GM04503 (cell line): ENCODE data around the gene TM9SF2.
"Not testable (repeated sequence)": the region's sequence is repeated elsewhere in the genome, so short reads cannot be mapped to it uniquely, and the experiment has no call there.

Source experiments
- DNase-seq: peaks from one replicate; pipeline ENCODE4 v3.0.0-alpha.2; 2012; ENCODE audit warnings: low read depth

Gene TM9SF2, protein sequence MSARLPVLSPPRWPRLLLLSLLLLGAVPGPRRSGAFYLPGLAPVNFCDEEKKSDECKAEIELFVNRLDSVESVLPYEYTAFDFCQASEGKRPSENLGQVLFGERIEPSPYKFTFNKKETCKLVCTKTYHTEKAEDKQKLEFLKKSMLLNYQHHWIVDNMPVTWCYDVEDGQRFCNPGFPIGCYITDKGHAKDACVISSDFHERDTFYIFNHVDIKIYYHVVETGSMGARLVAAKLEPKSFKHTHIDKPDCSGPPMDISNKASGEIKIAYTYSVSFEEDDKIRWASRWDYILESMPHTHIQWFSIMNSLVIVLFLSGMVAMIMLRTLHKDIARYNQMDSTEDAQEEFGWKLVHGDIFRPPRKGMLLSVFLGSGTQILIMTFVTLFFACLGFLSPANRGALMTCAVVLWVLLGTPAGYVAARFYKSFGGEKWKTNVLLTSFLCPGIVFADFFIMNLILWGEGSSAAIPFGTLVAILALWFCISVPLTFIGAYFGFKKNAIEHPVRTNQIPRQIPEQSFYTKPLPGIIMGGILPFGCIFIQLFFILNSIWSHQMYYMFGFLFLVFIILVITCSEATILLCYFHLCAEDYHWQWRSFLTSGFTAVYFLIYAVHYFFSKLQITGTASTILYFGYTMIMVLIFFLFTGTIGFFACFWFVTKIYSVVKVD

DNA sequence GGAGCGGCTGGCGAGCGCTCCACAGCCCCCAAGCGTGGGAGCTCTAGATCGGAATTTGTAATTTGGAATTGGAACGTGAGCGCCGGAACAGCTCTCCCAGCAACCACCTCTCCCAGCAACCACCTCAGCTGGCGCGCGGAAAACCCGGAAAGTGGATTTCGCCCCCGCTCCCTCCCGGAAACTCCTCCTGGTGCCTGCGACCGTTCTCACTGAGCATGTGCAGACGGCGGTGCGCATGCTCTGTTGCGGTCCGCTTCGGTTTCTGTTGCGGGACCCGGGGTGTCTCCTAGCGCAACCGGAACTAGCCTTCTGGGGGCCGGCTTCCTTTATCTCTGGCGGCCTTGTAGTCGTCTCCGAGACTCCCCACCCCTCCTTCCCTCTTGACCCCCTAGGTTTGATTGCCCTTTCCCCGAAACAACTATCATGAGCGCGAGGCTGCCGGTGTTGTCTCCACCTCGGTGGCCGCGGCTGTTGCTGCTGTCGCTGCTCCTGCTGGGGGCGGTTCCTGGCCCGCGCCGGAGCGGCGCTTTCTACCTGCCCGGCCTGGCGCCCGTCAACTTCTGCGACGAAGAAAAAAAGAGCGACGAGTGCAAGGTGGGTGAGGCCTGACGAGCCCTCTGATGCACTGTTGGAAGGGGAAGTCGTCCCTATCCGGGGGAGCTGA lies at the start of gene TM9SF2:
Gene TM9SF2 (plus strand): TSS at position 289 of the 664 bp plus-strand sequence. CDS start 135 bp downstream, at position 424.
- peak; percentile 81 for DNase-seq

DNA sequence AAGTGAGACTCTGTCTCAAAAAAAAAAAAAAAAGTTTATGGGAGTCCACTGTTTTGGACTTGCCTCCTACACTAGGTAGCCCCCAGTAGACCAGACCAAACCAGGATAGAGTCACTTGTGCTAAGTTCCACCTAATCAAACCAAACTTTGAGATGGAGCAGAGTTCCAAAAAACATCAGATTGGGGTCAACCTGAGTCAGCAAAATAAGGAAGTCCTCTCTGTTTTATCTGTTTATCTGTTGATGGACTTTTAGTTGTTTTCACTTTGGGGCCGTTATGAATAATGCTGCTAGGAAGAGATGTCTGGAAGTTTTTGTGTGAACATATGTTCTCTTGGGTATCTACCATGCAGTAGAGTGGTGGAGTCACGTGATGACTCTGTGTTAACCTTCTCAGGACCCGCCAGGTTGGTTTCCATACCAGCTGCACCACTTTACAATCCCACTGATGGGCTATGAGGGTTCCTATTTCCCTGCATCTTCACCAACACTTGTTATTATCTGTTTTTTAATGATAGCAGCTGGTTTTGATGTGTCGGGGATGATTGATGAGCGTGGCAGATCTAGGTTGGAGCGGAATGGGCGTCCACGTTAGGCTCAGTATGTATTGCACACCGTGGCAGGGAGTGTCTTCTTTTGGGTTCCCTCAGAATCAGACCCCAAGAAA lies 46.6 kb upstream of the TM9SF2 start:
- no peak for DNase-seq

DNA sequence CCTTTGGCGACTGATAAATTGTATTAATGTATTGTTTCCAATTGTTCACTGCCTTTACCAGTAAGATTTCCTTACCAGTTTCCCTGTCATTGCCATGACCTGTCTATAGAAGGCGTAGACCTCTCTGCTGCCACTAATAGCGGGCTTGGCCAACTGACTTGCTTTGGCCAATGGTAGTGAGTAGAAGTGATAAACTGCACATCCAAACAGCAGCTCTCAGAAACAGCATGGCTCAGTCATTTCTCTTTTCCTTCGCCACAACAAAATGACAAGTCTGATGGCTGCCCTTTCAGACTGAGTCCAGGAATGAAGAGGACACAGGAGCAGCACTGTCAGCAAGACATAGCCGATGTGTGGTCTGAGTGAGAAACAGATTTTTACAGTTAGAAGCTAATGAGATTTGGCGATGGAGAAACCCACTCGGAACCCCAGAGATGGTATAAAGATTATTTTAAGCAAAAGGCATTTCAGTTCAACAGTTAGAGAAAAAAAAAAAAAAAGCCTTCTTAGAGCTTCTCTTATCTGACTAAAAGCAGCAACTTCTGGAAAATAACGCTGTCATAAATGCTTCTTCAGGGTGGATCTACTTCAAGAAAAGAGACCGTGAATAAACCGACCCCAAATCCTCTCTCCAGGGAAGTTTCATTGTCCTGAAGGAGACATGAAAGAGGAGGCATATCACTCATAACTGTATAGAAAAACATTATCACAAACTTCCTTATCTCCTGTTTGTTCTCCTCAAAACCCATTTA lies 42.0 kb upstream of the TM9SF2 start:
- DNase-seq: no peak

DNA sequence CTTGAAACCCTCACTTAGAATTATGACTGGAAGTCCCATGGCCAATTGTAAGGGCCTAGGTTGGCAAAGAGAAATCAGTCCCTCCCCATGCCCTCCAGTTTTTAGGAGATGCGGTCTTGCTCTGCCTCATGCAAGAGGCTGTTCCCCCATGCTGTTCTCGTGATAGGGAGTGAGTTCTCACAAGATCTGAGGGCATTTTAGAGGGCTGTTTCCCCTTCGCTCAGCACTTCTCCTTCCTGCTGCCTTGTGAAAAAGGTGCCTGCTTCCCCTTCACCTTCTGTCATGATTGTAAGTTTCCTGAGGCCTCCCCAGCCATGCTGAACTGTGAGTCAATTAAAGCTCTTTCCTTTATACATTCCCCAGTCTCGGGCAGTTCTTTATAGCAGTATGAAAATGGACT lies 40.5 kb upstream of the TM9SF2 start:
- not testable (repeated sequence) for DNase-seq

DNA sequence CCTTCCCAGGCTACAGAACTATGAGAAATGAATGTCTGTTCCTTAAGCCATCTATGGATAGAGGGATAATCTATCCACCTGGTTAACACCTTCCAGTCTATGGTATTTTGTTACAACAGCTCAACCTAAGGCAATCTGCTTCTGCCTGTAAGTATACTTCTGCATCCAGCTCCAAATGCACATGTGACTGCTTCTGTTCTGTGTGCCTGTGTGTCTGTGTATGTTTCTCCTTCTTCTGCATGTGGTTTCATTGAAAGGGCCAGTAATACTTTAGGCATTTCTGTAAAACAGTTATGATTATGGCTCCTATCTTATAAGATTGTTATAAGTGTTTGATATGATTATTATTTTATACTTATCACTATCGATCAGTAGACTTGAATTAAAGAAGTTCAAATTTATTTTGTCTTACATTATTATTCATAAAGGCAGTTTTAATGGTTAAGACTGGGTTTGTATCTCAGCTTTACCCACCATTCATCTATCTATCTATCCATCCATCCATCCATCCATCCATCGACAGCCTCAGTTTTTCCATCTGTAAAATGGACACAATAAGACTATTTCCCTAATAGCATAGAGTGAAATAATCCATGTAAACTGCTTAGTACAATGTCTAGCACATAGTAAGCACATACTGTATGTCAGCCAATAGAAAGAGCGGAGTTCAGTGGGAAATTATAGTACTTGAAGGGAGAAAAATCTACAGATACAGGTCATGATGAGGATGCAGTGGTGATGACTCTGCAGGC lies 37.5 kb upstream of the TM9SF2 start:
- DNase-seq: no peak

DNA sequence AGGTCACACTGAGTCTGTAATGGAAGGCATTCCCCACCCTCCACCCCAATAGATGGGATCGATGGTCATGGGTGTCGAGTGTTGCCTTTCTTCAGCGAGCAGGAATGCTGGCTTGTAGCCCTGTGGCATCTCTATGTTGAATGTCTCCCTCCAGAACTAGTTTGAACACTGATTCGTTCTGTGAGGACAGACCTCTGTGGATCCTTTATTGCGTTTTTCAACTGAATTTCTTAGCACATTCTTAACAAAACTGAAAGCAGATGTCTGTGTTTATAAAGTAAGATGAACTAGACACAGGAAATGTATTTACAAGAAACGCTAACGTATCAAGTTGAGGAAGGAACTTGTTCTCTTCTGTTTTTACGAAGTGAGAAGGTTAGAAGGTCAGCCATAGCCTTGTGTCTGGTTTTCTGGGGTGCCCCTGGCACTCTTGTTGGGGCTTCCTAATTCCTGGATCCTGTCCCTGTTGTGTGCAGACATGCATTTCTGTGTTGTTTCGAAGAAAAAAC lies 36.8 kb upstream of the TM9SF2 start:
- DNase-seq: no peak

DNA sequence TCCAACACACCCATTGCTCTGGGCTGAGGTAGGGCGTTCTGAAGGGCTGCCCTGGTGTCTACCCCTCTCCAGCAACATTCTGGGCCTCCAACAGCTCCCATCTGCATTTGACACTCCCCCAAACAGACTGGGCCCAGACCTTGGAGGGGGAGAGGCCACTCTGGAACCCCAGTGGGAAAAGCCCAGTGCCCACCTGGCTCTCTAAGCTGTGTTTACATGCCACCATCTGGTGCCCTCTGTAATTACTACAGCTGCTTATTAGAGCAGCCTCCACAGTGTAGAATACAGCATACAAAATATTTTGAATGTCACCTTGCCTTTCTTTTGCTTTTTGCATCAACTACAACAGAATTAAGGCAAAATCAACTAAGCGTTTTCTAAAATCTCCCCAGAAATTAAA lies 35.8 kb upstream of the TM9SF2 start:
- DNase-seq: no peak

DNA sequence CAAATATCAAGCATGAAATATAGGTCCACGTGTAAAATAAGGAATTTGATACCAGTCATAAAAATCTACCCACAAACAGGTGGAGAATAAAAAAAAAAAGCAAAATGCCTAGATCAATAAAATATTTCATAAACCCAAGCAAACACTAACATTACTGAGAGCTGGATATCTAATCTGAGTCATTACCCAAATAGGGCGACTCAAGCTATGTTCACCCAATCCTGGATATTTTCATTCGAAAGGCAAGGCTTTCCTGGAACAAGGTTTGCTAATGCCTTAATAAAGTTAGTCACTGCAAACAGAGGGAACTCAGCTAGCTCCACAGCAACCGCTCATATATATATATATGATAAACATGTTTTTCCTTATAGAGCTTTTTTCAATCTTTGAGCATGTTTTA lies 33.5 kb upstream of the TM9SF2 start:
- DNase-seq: no peak

DNA sequence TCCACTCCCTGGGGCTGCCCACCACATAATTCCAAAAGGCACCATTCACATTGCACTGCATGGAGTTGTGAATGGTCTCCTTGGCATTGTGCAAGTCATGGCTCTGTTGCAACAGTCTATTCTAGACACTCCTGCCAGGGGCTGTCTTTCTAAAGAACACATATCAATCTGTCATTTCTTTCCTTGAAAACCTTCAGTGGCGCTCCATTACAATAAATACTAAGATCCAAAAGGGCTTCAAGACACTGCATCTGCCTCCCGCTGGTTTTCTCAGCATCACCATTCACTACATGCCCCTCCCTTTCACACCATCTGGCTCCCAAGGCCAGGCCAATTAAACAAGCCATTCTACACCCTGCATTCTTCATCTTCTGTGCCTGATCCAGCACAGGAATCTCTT lies 32.2 kb upstream of the TM9SF2 start:
- no peak for DNase-seq

DNA sequence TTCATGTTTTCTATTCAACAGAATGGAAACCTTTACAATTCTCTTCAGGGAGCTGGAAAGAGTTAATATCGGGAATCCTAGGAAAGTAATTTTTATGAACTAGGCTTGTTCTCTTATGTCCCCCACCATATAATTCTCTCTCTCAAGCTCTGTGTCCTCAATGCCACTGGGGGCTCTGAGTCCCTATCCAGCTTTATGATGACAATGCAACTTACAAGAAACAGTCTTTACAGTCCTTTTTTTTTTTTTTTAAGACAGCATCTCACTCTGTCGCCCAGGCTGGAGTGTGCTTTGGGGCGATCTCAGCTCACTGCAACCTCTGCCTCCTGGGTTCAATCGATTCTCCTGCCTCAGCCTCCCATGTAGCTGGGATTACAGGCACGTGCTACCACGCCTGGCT lies 31.2 kb upstream of the TM9SF2 start:
- no peak for DNase-seq

DNA sequence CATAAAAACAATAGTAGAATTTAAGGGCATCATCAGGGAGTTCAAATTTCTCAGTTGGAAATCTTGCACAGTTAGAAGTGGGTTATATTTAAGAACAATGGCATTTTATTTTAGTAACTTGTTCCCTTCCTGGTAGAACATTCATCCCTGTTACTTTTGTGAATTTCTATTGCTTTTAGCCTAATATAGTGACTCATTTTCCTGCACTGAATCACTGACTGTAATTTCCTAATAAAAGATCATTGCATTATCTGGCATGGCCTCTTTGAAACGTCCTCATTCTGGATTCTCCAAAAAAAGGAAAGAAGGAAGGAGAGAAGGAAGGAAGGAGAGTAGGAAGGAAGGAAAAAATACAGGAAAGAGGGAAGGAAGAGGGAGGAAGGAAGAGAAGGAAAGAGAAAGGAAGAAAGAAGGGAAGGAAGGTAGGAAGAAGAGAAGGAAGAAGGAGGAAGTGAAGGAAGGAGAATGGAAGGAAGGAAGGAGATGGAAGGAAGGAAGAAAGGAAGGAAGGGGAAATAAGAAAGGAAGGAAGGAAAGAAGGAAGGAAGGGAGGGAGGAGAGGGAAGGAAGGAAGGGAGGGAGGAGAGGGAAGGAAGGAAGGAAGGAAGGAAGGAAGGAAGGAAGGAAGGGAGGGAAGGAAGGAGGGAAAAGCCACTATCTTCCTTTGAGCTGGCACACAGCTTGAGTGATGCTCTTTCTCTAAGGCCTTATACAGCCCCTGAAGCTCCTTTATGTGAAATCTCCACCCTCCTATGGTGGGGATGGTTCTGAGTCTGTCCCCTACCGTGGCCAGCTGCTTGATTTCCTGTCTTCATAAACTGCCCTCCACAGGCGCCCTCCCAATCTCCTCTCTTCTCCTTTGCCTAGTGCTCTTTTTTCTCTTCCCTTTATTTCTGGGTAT lies 29.8 kb upstream of the TM9SF2 start:
- DNase-seq: no peak

DNA sequence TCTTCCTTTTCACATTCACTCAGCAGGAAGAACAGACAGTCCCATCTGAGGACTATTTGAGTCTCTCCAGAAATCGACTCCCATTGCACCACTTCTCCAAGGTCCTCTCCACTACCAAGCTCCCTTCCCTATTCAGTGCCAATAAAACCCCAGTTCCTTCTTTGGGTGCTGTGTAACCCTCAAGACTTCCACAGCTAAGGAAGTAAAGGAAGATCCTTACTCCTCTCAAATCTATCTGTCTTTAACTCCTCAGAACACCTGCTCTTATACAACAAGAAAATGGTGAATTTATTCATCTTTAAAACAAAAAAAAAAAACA lies 29.2 kb upstream of the TM9SF2 start:
- DNase-seq: no peak

DNA sequence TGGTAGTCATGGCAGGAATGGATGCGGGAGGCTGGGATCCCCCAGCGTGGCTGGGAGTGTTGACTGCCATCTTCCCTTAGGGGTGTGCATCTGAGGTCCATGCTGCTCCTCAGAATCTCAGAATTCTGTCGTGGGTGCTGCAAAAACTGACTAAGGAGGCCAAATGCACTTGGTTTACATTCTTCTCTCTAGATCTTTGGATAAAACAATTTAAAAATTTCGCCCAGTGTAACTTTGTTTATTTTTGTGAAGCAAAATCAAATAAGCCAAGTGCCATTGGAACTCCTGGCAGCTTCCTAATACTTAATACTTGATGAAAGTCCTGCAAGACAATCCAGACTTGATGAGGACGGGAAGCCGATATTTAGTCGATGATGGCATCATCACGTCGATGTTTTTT lies 27.8 kb upstream of the TM9SF2 start:
- no peak for DNase-seq

DNA sequence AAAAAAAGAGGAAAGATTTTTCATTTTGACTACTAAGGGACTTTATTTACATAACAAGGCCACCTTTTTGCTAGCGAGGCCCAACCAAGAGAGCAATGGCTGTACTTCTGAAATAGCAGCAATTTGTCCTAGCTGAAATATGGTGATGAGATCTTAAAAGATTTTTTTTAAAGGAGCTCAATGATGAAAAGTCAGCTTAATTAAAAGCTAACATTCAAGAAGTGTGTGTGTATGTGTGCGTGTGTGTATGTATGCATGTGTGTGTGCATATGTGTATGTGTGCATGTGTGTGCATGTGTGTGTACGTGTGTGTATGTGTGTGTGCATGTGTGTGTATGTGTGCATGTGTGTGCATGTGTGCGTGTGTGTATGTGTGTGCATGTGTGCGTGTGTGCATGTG lies 24.6 kb upstream of the TM9SF2 start:
- no peak for DNase-seq

DNA sequence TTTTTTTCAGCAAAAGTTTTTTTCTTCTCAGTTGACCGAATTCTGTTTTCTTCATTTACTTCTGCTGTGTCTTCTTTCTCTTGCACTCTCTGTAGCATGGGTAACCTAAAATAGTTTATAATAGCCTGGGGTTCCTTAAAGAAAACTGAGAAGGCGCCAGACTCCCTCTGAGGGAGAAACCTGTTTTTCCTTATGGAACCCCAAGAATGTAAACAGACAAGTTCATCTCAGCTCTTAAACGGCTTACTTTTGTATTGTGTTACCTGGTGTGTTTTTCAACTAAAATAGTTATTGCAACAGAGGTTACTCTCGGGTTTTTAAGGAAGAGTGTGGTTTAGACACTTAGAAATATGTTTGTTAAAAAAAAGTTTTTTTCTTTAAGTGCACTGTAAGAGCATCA lies 23.8 kb upstream of the TM9SF2 start:
- DNase-seq: no peak

DNA sequence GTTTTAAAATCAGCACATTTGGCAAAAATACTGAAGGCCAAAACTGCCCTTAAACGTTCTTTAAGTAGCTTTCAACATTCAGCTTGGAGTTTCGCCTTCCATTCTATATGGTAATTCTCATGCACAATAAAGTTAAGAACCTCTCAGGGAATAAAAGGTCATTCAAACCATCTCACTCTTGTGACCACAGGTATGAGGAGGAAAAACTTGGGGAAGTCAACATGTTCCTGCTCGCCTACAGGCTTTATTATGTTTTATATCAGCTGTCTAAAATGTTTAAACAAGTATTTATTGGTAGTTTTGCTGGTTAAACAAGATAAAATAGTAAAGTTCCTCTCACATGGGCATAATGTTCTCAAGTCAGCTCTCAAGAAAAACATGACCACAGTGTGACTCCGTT lies 19.9 kb upstream of the TM9SF2 start:
- no peak for DNase-seq

DNA sequence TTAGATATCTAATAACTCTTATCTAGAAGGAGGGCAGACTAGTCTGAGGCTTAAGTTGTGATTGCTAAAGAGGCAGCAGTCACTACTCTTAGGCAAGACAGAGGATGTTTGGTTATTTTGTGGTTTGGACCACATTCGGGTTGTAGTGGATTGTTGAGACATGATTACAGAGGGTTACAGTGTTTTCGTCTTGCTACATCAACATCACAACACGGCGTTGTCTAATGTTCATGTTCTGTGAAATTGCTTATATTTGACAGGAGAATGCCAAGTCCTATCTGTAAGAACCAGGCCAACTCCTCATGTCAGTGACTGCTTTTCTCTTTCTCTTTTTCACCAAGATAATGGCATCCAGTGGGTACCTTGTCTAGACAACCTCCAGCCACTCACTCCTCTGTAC lies 16.8 kb upstream of the TM9SF2 start:
- DNase-seq: peak; percentile 81

DNA sequence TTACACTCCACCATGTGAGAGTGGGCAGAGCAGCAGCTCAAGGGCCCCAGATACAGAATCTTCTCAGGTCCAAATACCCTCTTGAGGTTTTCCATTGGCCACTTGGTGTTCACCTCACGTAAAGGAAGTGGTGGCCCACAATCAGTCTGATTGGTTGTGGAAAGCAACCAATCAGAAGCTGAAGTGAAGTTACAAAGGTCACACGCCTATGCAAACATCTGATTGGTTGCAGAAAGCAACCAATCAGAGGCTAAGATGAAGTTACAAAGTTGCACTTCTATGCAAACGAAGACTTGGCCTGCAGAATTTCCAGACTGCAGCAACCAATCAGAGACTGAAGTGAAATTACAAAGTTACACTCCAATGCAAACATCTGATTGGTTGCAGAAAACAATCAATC lies 14.3 kb upstream of the TM9SF2 start:
- DNase-seq: no peak

DNA sequence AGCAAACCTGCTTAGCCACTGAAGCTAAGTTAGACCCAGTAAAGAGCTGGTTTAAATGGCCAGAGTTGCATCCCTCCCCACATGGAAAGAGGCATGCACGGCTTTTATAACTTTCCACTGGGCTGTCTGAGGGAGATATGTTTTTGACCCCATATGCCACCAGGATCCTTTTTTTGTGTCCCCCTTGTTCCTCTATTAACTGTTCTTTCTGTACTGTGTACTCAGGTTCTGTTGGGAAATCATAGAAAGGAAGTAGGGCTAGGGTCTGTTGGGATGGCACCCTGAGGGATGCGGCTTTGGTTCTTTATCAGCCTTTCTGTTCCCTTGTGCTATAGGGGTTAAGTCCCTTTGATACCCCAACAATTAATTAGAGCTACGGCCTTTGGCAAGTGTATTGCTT lies 12.2 kb upstream of the TM9SF2 start:
- DNase-seq: no peak

DNA sequence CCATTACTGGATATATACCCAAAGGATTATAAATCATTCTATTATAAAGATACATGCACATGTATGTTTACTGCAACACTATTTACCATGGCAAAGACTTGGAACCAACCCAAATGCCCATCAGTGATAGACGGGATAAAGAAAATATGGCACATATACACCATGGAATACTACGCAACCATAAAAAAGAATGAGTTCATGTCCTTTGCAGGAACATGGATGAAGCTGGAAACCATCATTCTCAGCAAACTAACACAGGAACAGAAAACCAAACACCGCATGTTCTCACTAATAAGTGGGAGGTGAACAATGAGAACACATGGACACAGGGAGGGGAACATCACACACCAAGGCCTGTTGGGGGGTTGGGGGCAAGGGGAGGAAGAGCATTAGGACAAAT lies 9.5 kb upstream of the TM9SF2 start:
- DNase-seq: not testable (repeated sequence)
